Renal pelvis (tissue), 4 donors: ENCODE results near the gene BNIP3. TPM values are rescaled to one million over a fixed set of nuclear protein-coding genes. Genes with fewer than 3 reads are reported as not detected.
"Not testable (repeated sequence)": the region's sequence is repeated elsewhere in the genome, so short reads cannot be mapped to it uniquely, and the experiment has no call there.

Source experiments
- DNase-seq: peaks from one replicate; pipeline ENCODE4 v3.0.0-alpha.2; 2013
- polyA plus RNA-seq, 3 donors: library from polyadenylated mRNA; unstranded; fragments of 120-200 nt; gene quantifications; one replicate each; pipeline ENCODE4 v1.2.1, GENCODE V29; 2013; ENCODE audit not compliant: insufficient read length in 3 of 3

BNIP3 gene
- polyA plus RNA-seq, 3 donors = 81.7 to 92.5 (median 87.9) TPM

- DNase-seq = no peak
Observed at GRCh38 chr10:132007681-132008080, 26.0 kb upstream of the BNIP3 start.

- no peak for DNase-seq
Observed at GRCh38 chr10:132006966-132007365, 25.2 kb upstream of the BNIP3 start.

GRCh38 chr10:132005147-132005546 is 23.4 kb upstream of the BNIP3 start:
- DNase-seq = no peak

GRCh38 chr10:132004052-132004451 is 22.3 kb upstream of the BNIP3 start:
- DNase-seq = no peak

- no peak for DNase-seq
Observed at GRCh38 chr10:132003282-132003924, 21.7 kb upstream of the BNIP3 start.

GRCh38 chr10:132002004-132002403 is 20.3 kb upstream of the BNIP3 start:
- DNase-seq = no peak

- no peak for DNase-seq
Observed at GRCh38 chr10:132001238-132001972, 19.7 kb upstream of the BNIP3 start.

GRCh38 chr10:131998845-131999681 is 17.3 kb upstream of the BNIP3 start:
- no peak for DNase-seq

- no peak for DNase-seq
Observed at GRCh38 chr10:131998050-131998844, 16.5 kb upstream of the BNIP3 start.

GRCh38 chr10:131997366-131998049 is 15.8 kb upstream of the BNIP3 start:
- no peak for DNase-seq

- no peak for DNase-seq
Observed at GRCh38 chr10:131996466-131997365, 15.0 kb upstream of the BNIP3 start.

GRCh38 chr10:131994435-131994834 is 12.7 kb upstream of the BNIP3 start:
- DNase-seq = no peak

- DNase-seq = no peak
Observed at GRCh38 chr10:131993275-131993674, 11.6 kb upstream of the BNIP3 start.

- DNase-seq = no peak
Observed at GRCh38 chr10:131991726-131992125, 10.0 kb upstream of the BNIP3 start.

GRCh38 chr10:131987786-131988185 is 6.1 kb upstream of the BNIP3 start:
- DNase-seq = not testable (repeated sequence)

GRCh38 chr10:131987301-131987700 is 5.6 kb upstream of the BNIP3 start:
- DNase-seq = not testable (repeated sequence)

GRCh38 chr10:131986851-131987250 is 5.1 kb upstream of the BNIP3 start:
- not testable (repeated sequence) for DNase-seq

- no peak for DNase-seq
Observed at GRCh38 chr10:131983780-131984179, 2.1 kb upstream of the BNIP3 start.

GRCh38 chr10:131982796-131983195 is 1.1 kb upstream of the BNIP3 start:
- no peak for DNase-seq

- DNase-seq = no peak
Observed at GRCh38 chr10:131982185-131982756, 548 bp upstream of the BNIP3 start.
